ENCODE data around the gene CNDP2. TPM values are rescaled to one million over a fixed set of nuclear protein-coding genes. Genes with fewer than 3 reads are reported as not detected.

Gene CNDP2
- polyA plus RNA-seq, 2 of the 4 experiments (the other 2 are of a cell fraction), result 93.7 to 106 TPM

GRCh38 chr18:74528913-74529312 lies 32.8 kb downstream of the CNDP2 start:
- Histone ChIP-seq H3K4me1 (no peaks in the 10 kb centered on the region), H3K27ac (no peak overlapping the region), H3K4me3 (no peak overlapping the region), H3K9me3 (no peaks in the 10 kb centered on the region), H3K4me2 (no peak overlapping the region)
- ATAC-seq, result no peak
- FAIRE-seq, result no peak
- 58% methylated on average over 3 of the region's 3 CpGs for WGBS (ENCODE audit: missing lambda C conversion rate)
- TF ChIP-seq RFX5 (IDR thresholded peaks at IDR 0.05), result no peak
- TF ChIP-seq HES2 (IDR thresholded peaks at IDR 0.05), result no peak
- TF ChIP-seq PHF8 (IDR thresholded peaks at IDR 0.05; ENCODE audit: borderline replicate concordance, low read depth), result no peak
- TF ChIP-seq HEYL (CRISPR knock-in tag; IDR thresholded peaks at IDR 0.05), result no peak
- no peak for TF ChIP-seq HDAC2 (IDR thresholded peaks at IDR 0.05)
- TF ChIP-seq ZC3H11A (IDR thresholded peaks at IDR 0.05), result no peak
- TF ChIP-seq CTCF (IDR thresholded peaks at IDR 0.05), result no peak
- no peak for TF ChIP-seq CHD2 (IDR thresholded peaks at IDR 0.05; ENCODE audit: low read length, partially characterized antibody)
- no peak for TF ChIP-seq FOSB (CRISPR knock-in tag; IDR thresholded peaks at IDR 0.05)
- TF ChIP-seq FOXS1 (CRISPR knock-in tag; IDR thresholded peaks at IDR 0.05), result no peak
- no peak for TF ChIP-seq SREBF2 (IDR thresholded peaks at IDR 0.05)
- no peak for TF ChIP-seq MAX (IDR thresholded peaks at IDR 0.05)
- no peak for TF ChIP-seq SMC3 (IDR thresholded peaks at IDR 0.05)
- no peak for TF ChIP-seq E2F6 (IDR thresholded peaks at IDR 0.05; ENCODE audit: borderline replicate concordance, low read depth)
- TF ChIP-seq BCL3 (IDR thresholded peaks at IDR 0.05), result no peak
- no peak for TF ChIP-seq EHMT2 (IDR thresholded peaks at IDR 0.05; ENCODE audit: low read depth)
- ChIA-PET CTCF (no interaction called here), POLR2A (no interaction called here)
- DNase-seq (ENCODE audit: low read depth in 1 of 2, low spot score in 1 of 2), result no peak

- FAIRE-seq, result no peak
- CTCF ChIA-PET, result no interaction called here
Observed at GRCh38 chr18:74529378-74529777, 33.2 kb downstream of the CNDP2 start.

More at GRCh38 chr18:74529378-74529777, 33.2 kb downstream of the CNDP2 start:
- Histone ChIP-seq H3K9me3 (no peaks in the 10 kb centered on the region), H3K27ac (no peak overlapping the region), H3K4me1 (no peaks in the 10 kb centered on the region), H3K4me3 (no peak overlapping the region), H3K4me2 (no peak overlapping the region)
- POLR2A ChIA-PET, result no interaction called here
- ATAC-seq (no peak), DNase-seq (ENCODE audit: low read depth in 1 of 2, low spot score in 1 of 2) (no peak)
- WGBS (ENCODE audit: missing lambda C conversion rate), result 30% methylated on average over 4 of the region's 6 CpGs
- TF ChIP-seq HOXA7 (CRISPR knock-in tag; IDR thresholded peaks at IDR 0.05), result no peak
- TF ChIP-seq ATOH8 (CRISPR knock-in tag; IDR thresholded peaks at IDR 0.05; ENCODE audit: low read depth), result no peak
- TF ChIP-seq KDM5A (IDR thresholded peaks at IDR 0.05), result no peak

Measured in A549 (cell line).